Regular cardiac myocyte (primary cell): Measurements from ENCODE around the gene SLC6A18. TPM values are rescaled to one million over a fixed set of nuclear protein-coding genes. Genes with fewer than 3 reads are reported as not detected.

Experiments used
- total RNA-seq: library from RNA; depleted of rRNA; stranded (reverse); fragments of >200 nt; gene quantifications from 2 replicates; pipeline ENCODE4 v1.2.3, GENCODE V29; 2014

The SLC6A18 gene, protein sequence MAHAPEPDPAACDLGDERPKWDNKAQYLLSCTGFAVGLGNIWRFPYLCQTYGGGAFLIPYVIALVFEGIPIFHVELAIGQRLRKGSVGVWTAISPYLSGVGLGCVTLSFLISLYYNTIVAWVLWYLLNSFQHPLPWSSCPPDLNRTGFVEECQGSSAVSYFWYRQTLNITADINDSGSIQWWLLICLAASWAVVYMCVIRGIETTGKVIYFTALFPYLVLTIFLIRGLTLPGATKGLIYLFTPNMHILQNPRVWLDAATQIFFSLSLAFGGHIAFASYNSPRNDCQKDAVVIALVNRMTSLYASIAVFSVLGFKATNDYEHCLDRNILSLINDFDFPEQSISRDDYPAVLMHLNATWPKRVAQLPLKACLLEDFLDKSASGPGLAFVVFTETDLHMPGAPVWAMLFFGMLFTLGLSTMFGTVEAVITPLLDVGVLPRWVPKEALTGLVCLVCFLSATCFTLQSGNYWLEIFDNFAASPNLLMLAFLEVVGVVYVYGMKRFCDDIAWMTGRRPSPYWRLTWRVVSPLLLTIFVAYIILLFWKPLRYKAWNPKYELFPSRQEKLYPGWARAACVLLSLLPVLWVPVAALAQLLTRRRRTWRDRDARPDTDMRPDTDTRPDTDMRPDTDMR
- total RNA-seq, result not detected in 2 replicates

DNA sequence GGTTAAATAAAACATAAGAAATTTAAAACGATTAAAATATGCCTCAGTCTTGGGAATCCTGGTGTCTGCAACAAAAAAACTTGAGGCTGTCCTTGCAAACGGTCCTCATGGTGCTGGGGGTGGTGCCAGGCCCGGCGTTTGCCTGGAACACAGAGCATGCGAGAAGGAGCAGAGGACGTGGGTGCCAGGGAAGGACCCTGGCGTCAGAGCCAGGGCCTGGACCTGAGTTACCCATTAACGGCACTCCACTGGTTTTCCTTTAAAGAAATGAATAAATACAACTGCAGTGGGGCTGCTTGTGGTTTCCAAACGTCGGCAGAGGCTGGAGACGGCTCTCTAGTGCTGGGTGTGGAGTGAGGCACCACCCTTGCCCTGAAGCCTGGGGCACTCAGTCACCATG lies at the start of gene SLC6A18:
SLC6A18 (plus strand) TSS at position 301 of the 400 bp plus-strand sequence; CDS start at position 398, 97 bp downstream.

DNA sequence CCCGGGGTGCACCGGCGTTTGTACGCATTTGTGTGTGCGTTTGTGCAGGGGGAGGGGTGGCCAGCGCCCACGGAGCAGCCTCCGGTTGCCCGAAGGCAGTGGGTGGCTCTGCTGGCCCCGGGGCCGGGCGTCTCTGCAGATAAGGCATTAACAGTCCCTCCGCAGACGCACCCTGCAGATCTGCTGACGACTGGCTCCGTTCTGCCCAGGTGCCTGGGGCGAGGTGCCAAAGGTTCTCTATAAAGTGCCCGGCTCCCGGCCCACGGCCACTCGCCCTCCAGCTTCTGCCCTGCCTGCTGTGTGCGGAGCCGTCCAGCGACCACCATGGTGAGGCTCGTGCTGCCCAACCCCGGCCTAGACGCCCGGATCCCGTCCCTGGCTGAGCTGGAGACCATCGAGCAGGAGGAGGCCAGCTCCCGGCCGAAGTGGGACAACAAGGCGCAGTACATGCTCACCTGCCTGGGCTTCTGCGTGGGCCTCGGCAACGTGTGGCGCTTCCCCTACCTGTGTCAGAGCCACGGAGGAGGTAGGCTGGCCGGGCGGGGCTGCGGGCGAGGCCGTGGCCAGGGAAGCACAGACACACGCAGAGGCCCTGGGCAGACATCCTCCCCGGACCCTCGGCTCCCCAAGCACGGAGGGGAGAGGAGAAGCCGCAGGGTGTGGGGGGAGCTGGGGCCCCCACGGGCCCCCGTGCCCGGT lies 23.7 kb upstream of the SLC6A18 start, which contains the start of gene SLC6A19:
SLC6A19 (plus strand) TSS at position 269 of the 699 bp plus-strand sequence; CDS start at position 325, 56 bp downstream.

DNA sequence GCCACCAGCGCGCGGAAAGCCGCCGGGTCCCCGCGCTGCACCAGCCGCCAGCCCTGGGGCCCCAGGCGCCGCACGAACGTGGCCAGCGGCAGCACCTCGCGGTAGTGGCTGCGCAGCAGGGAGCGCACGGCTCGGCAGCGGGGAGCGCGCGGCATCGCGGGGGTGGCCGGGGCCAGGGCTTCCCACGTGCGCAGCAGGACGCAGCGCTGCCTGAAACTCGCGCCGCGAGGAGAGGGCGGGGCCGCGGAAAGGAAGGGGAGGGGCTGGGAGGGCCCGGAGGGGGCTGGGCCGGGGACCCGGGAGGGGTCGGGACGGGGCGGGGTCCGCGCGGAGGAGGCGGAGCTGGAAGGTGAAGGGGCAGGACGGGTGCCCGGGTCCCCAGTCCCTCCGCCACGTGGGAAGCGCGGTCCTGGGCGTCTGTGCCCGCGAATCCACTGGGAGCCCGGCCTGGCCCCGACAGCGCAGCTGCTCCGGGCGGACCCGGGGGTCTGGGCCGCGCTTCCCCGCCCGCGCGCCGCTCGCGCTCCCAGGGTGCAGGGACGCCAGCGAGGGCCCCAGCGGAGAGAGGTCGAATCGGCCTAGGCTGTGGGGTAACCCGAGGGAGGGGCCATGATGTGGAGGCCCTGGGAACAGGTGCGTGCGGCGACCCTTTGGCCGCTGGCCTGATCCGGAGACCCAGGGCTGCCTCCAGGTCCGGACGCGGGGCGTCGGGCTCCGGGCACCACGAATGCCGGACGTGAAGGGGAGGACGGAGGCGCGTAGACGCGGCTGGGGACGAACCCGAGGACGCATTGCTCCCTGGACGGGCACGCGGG lies 69.9 kb downstream of the SLC6A18 start, which contains the start of gene TERT:
TERT (minus strand) TSS at position 234 of the 815 bp plus-strand sequence; CDS start at position 155, 79 bp downstream.

Other genes with a start within 250 kb of the SLC6A18 start
- gene NKD2, start 216.6 kb upstream of the SLC6A18 start, total RNA-seq, result 1.2 and 9.3 TPM in 2 replicates
- 11.5 and 19.4 TPM in 2 replicates for gene SLC12A7, start 113.3 kb upstream of the SLC6A18 start, total RNA-seq
- gene SLC6A19, start 23.8 kb upstream of the SLC6A18 start, total RNA-seq, result not detected in 2 replicates
- not detected in 2 replicates for gene TERT, start 69.7 kb downstream of the SLC6A18 start, total RNA-seq
- 300 and 367 TPM in 2 replicates for gene CLPTM1L, start 119.7 kb downstream of the SLC6A18 start, total RNA-seq
- gene SLC6A3, start 220.1 kb downstream of the SLC6A18 start, total RNA-seq, result not detected in 2 replicates